ENCODE results near the gene ESRP2.
A peak's percentile ranks its signal among the peaks of the same experiment; 100 is the strongest.

The ESRP2 gene

GRCh38 chr16:68237243-68238028, 1.5 kb upstream of the ESRP2 start:
- peak; percentile 86 for DNase-seq (ENCODE audit: low read depth)

- no peak for DNase-seq (ENCODE audit: low read depth)
Observed at GRCh38 chr16:68236826-68237242, 907 bp upstream of the ESRP2 start.

- DNase-seq (ENCODE audit: low read depth): no peak
Observed at GRCh38 chr16:68236137-68236825, 354 bp upstream of the ESRP2 start.

GRCh38 chr16:68235108-68235886, 630 bp downstream of the ESRP2 start:
- no peak for DNase-seq (ENCODE audit: low read depth)

GRCh38 chr16:68234188-68235107, 1.5 kb downstream of the ESRP2 start:
- DNase-seq (ENCODE audit: low read depth): no peak

GRCh38 chr16:68233835-68234187, 2.1 kb downstream of the ESRP2 start:
- no peak for DNase-seq (ENCODE audit: low read depth)

GRCh38 chr16:68233085-68233834, 2.7 kb downstream of the ESRP2 start:
- no peak for DNase-seq (ENCODE audit: low read depth)

GRCh38 chr16:68232335-68232734, 3.6 kb downstream of the ESRP2 start:
- no peak for DNase-seq (ENCODE audit: low read depth)

GRCh38 chr16:68231384-68232136, 4.4 kb downstream of the ESRP2 start:
- no peak for DNase-seq (ENCODE audit: low read depth)

GRCh38 chr16:68230956-68231355, 5.0 kb downstream of the ESRP2 start:
- no peak for DNase-seq (ENCODE audit: low read depth)

- DNase-seq (ENCODE audit: low read depth): no peak
Observed at GRCh38 chr16:68230176-68230571, 5.8 kb downstream of the ESRP2 start.

GRCh38 chr16:68229431-68230175, 6.3 kb downstream of the ESRP2 start:
- no peak for DNase-seq (ENCODE audit: low read depth)

GRCh38 chr16:68228652-68229051, 7.3 kb downstream of the ESRP2 start:
- DNase-seq (ENCODE audit: low read depth): no peak

- no peak for DNase-seq (ENCODE audit: low read depth)
Observed at GRCh38 chr16:68227850-68228553, 7.9 kb downstream of the ESRP2 start.

GRCh38 chr16:68227183-68227793, 8.6 kb downstream of the ESRP2 start:
- DNase-seq (ENCODE audit: low read depth): no peak

GRCh38 chr16:68226116-68226515, 9.8 kb downstream of the ESRP2 start:
- DNase-seq (ENCODE audit: low read depth): no peak

GRCh38 chr16:68223072-68223471, 12.9 kb downstream of the ESRP2 start:
- DNase-seq (ENCODE audit: low read depth): no peak

- DNase-seq (ENCODE audit: low read depth): no peak
Observed at GRCh38 chr16:68219725-68220351, 16.1 kb downstream of the ESRP2 start.

Data from activated T-cell treated with anti-CD3 and anti-CD28 coated beads for 24 hours (primary cell).